ENCODE data around the gene ETV2.

Gene ETV2

GRCh38 chr19:35618857-35619256 lies 22.7 kb upstream of the ETV2 start:
- Mint-ChIP-seq H3K27ac (no peak overlapping the region), H3K27me3 (no peaks in the 10 kb centered on the region), H3K4me1 (ENCODE audit: low read depth) (peaks cover under 1% of the 10 kb centered on the region), H3K36me3 (ENCODE audit: low read depth) (peaks cover 18% of the 10 kb centered on the region), H3K4me3 (no peak overlapping the region), H3K9me3 (no peaks in the 10 kb centered on the region)

GRCh38 chr19:35619290-35619923 lies 22.1 kb upstream of the ETV2 start:
- no peaks in the 10 kb centered on the region for H3K27me3 Mint-ChIP-seq
- H3K36me3 Mint-ChIP-seq (ENCODE audit: low read depth): peaks cover 18% of the 10 kb centered on the region
- H3K4me3 Mint-ChIP-seq: no peak overlapping the region
- H3K4me1 Mint-ChIP-seq (ENCODE audit: low read depth): no peaks in the 10 kb centered on the region
- H3K27ac Mint-ChIP-seq: no peak overlapping the region
- H3K9me3 Mint-ChIP-seq: no peaks in the 10 kb centered on the region

- no peaks in the 10 kb centered on the region for H3K4me1 Mint-ChIP-seq (ENCODE audit: low read depth)
- no peak overlapping the region for H3K4me3 Mint-ChIP-seq
- H3K9me3 Mint-ChIP-seq: no peaks in the 10 kb centered on the region
- H3K27me3 Mint-ChIP-seq: no peaks in the 10 kb centered on the region
- H3K27ac Mint-ChIP-seq: no peak overlapping the region
- H3K36me3 Mint-ChIP-seq (ENCODE audit: low read depth): peaks cover 18% of the 10 kb centered on the region
These were observed 21.5 kb upstream of the ETV2 start for GRCh38 chr19:35620001-35620400.

- Mint-ChIP-seq H3K4me1 (ENCODE audit: low read depth) (no peaks in the 10 kb centered on the region), H3K27ac (no peak overlapping the region), H3K36me3 (ENCODE audit: low read depth) (peaks cover 13% of the 10 kb centered on the region), H3K4me3 (no peak overlapping the region), H3K27me3 (no peaks in the 10 kb centered on the region), H3K9me3 (no peaks in the 10 kb centered on the region)
These were observed 19.8 kb upstream of the ETV2 start for GRCh38 chr19:35621708-35622107.

- H3K4me1 Mint-ChIP-seq (ENCODE audit: low read depth): no peaks in the 10 kb centered on the region
- H3K27me3 Mint-ChIP-seq: no peaks in the 10 kb centered on the region
- no peak overlapping the region for H3K27ac Mint-ChIP-seq
- H3K36me3 Mint-ChIP-seq (ENCODE audit: low read depth): peaks cover 13% of the 10 kb centered on the region
- H3K4me3 Mint-ChIP-seq: no peak overlapping the region
- H3K9me3 Mint-ChIP-seq: no peaks in the 10 kb centered on the region
These were observed 18.8 kb upstream of the ETV2 start for GRCh38 chr19:35622750-35623149.

- no peak overlapping the region for H3K27ac Mint-ChIP-seq
- peaks cover 6% of the 10 kb centered on the region for H3K4me1 Mint-ChIP-seq (ENCODE audit: low read depth)
- H3K36me3 Mint-ChIP-seq (ENCODE audit: low read depth): peaks cover 13% of the 10 kb centered on the region
- H3K9me3 Mint-ChIP-seq: no peaks in the 10 kb centered on the region
- no peak overlapping the region for H3K4me3 Mint-ChIP-seq
- no peaks in the 10 kb centered on the region for H3K27me3 Mint-ChIP-seq
These were observed 18.1 kb upstream of the ETV2 start for GRCh38 chr19:35623327-35624010.

GRCh38 chr19:35628264-35628564 lies 13.3 kb upstream of the ETV2 start:
- Mint-ChIP-seq H3K27ac (peak overlapping the region; percentile 99), H3K4me1 (ENCODE audit: low read depth) (peaks cover 20% of the 10 kb centered on the region), H3K4me3 (peak overlapping the region; percentile 97), H3K27me3 (no peaks in the 10 kb centered on the region), H3K36me3 (ENCODE audit: low read depth) (peaks cover 34% of the 10 kb centered on the region), H3K9me3 (no peaks in the 10 kb centered on the region)

- peak within 1 kb of the TSS; percentile 97 for H3K4me3 Mint-ChIP-seq
- peak within 1 kb of the TSS; percentile 99 for H3K27ac Mint-ChIP-seq
- no peaks in the 10 kb centered on the region for H3K9me3 Mint-ChIP-seq
- H3K27me3 Mint-ChIP-seq: no peaks in the 10 kb centered on the region
- H3K36me3 Mint-ChIP-seq (ENCODE audit: low read depth): peaks cover 38% of the 10 kb centered on the region
- peaks cover 20% of the 10 kb centered on the region for H3K4me1 Mint-ChIP-seq (ENCODE audit: low read depth)
These were observed 12.8 kb upstream of the ETV2 start, which contains the start of gene RBM42 for GRCh38 chr19:35628565-35629331. RBM42 (plus strand) TSS chr19:35629036; CDS start chr19:35629154, 118 bp downstream.

GRCh38 chr19:35629332-35629633 lies 12.3 kb upstream of the ETV2 start:
- Mint-ChIP-seq H3K27ac (peak overlapping the region; percentile 99), H3K27me3 (no peaks in the 10 kb centered on the region), H3K36me3 (ENCODE audit: low read depth) (peaks cover 38% of the 10 kb centered on the region), H3K9me3 (no peaks in the 10 kb centered on the region), H3K4me1 (ENCODE audit: low read depth) (peaks cover 20% of the 10 kb centered on the region), H3K4me3 (peak overlapping the region; percentile 97)

GRCh38 chr19:35633727-35634440 lies 7.7 kb upstream of the ETV2 start:
- Mint-ChIP-seq H3K36me3 (ENCODE audit: low read depth) (peaks cover 54% of the 10 kb centered on the region), H3K27me3 (no peaks in the 10 kb centered on the region), H3K9me3 (no peaks in the 10 kb centered on the region), H3K4me3 (no peak overlapping the region), H3K4me1 (ENCODE audit: low read depth) (peaks cover 10% of the 10 kb centered on the region), H3K27ac (no peak overlapping the region)

GRCh38 chr19:35636651-35637050 lies 4.9 kb upstream of the ETV2 start:
- Mint-ChIP-seq H3K4me3 (no peak overlapping the region), H3K27ac (no peak overlapping the region)

GRCh38 chr19:35637165-35637564 lies 4.4 kb upstream of the ETV2 start:
- peaks cover 14% of the 10 kb centered on the region for H3K4me1 Mint-ChIP-seq (ENCODE audit: low read depth)
- H3K9me3 Mint-ChIP-seq: no peaks in the 10 kb centered on the region
- H3K27me3 Mint-ChIP-seq: no peaks in the 10 kb centered on the region
- H3K4me3 Mint-ChIP-seq: no peak overlapping the region
- H3K36me3 Mint-ChIP-seq (ENCODE audit: low read depth): peaks cover 34% of the 10 kb centered on the region
- H3K27ac Mint-ChIP-seq: no peak overlapping the region

More at GRCh38 chr19:35636651-35637050, 4.9 kb upstream of the ETV2 start:
- no peaks in the 10 kb centered on the region for H3K27me3 Mint-ChIP-seq
- H3K36me3 Mint-ChIP-seq (ENCODE audit: low read depth): peaks cover 38% of the 10 kb centered on the region
- H3K4me1 Mint-ChIP-seq (ENCODE audit: low read depth): peaks cover 9% of the 10 kb centered on the region
- H3K9me3 Mint-ChIP-seq: no peaks in the 10 kb centered on the region

- Mint-ChIP-seq H3K27me3 (no peaks in the 10 kb centered on the region), H3K4me3 (no peak overlapping the region), H3K9me3 (no peaks in the 10 kb centered on the region), H3K4me1 (ENCODE audit: low read depth) (peaks cover 23% of the 10 kb centered on the region), H3K27ac (no peak overlapping the region), H3K36me3 (ENCODE audit: low read depth) (peaks cover 19% of the 10 kb centered on the region)
These were observed 2.3 kb upstream of the ETV2 start for GRCh38 chr19:35639321-35639639.

- Mint-ChIP-seq H3K27ac (no peak overlapping the region), H3K4me1 (ENCODE audit: low read depth) (peaks cover 29% of the 10 kb centered on the region), H3K9me3 (no peaks in the 10 kb centered on the region), H3K27me3 (no peaks in the 10 kb centered on the region), H3K4me3 (no peak overlapping the region), H3K36me3 (ENCODE audit: low read depth) (peaks cover 19% of the 10 kb centered on the region)
These were observed 1.7 kb upstream of the ETV2 start for GRCh38 chr19:35639863-35640262.

- no peaks in the 10 kb centered on the region for H3K27me3 Mint-ChIP-seq
- H3K4me3 Mint-ChIP-seq: peak overlapping the region; percentile 86
- H3K9me3 Mint-ChIP-seq: no peaks in the 10 kb centered on the region
- H3K36me3 Mint-ChIP-seq (ENCODE audit: low read depth): peaks cover 1% of the 10 kb centered on the region
- H3K4me1 Mint-ChIP-seq (ENCODE audit: low read depth): peaks cover 38% of the 10 kb centered on the region
- no peak overlapping the region for H3K27ac Mint-ChIP-seq
These were observed 767 bp downstream of the ETV2 start for GRCh38 chr19:35642312-35642711.

All from stimulated activated naive CD8-positive, alpha-beta T cell treated with anti-CD3 and anti-CD28 coated beads, Interleukin-15, Interleukin-2, amounts not matched to agents 100 ng/mL and 50 ng/mL, for 24 hours (primary cell).